NCI-H526 (cell line): ENCODE measurements around the gene CENPS.
"Not testable (repeated sequence)": the region's sequence is repeated elsewhere in the genome, so short reads cannot be mapped to it uniquely, and the experiment has no call there.

Experiments used
- DNase-seq, 2 experiments: peaks; one replicate each; lab custom pipeline; 2025; lab: John Stamatoyannopoulos, UW

Gene CENPS

DNA sequence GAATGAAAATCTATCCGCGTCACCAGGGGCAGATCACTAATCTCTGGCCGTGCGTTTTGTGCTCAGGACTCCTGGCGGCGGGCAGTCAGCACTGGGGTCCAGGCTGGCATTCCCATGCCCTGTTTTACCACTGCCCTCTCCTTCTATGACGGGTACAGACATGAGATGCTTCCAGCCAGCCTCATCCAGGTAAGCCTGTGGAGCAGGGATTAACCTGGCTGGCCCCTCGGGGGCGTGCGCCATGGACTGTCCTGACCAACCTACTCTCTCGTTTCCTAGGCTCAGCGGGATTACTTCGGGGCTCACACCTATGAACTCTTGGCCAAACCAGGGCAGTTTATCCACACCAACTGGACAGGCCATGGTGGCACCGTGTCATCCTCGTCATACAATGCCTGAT, 10.9 kb upstream of the CENPS start:
- DNase-seq, result no peak

DNA sequence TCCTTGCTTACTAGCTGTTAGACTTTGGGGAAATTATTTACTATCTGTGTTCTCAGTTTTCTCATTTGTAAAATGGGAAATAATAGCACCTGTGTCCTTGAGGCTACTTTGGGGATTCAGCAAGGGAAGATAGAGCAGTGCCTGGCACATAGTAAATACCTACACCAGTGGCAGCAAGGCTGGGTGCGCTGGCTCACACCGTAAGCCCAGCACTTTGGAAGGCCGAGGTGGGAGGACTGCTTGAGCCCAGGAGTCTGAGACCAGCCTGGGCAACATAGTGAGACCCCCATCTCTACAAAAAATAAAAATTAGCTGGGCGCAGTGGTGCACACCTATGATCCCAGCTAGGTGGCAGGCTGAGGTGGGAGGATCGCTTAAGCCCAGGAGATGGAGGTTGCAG, 8.6 kb upstream of the CENPS start:
- no peak for DNase-seq

DNA sequence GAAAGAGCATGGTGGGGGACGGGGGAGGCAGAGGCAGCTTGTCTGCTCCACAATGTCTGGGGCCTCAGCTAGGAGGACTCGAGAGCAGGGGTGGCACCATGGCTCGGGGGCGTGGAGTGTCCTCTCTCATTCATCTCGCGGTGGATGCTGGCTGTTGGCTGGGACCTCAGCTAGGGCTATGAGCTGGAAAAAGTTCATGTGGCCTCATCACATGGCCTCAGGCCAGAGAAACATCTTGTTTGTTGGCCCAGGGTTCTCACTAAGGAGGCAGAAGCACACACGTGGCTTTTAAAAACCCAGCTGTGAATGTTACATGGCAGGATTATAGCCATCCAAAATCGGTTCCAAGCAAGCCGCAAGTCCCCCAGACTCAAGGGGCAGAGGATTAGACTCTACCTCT, 6.2 kb upstream of the CENPS start:
- DNase-seq, result no peak

DNA sequence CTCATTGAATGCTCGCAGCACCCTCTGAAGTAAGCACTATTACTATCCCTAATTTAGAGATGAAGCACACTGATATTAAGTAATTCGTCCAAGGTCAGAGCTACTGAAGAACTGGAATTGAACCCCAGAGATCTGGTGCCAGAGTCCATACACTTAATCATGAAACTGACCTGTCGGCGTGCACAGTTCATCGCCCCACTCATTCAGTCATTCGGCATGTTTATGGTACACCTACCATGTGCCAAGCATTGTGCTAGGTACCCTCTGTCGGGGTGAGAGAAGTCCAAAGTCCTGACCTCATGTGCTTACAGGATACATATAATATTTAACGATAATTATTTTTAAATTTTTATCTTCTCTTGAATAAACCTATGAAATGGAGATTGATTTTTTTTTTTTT, 5.6 kb upstream of the CENPS start:
- DNase-seq, result no peak

DNA sequence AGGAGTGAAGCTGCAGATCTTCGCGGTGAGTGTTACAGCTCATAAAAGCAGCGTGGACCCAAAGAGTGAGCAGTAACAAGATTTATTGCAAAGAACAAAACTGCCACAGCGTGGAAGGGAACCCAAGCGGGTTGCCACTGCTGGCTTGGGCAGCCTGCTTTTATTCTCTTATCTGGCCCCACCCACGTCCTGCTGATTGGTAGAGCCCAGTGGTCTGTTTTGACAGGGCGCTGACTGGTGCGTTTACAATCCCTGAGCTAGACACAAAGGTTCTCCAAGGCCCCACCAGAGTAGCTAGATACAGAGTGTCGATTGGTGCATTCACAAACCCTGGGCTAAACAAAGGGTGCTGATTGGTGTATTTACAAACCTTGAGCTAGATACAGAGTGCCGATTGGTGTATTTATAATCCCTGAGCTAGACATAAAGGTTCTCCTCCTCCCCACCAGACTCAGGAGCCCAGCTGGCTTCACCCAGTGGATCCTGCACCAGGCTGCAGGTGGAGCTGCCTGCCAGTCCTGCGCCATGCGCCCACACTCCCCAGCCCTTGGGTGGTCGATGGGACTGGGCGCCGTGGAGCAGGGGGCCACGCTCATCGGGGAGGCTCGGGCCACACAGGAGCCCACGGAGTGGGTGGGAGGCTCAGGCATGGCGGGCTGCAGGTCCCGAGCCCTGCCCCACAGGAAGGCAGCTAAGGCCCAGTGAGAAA, 4.3 kb upstream of the CENPS start:
- not testable (repeated sequence) for DNase-seq

DNA sequence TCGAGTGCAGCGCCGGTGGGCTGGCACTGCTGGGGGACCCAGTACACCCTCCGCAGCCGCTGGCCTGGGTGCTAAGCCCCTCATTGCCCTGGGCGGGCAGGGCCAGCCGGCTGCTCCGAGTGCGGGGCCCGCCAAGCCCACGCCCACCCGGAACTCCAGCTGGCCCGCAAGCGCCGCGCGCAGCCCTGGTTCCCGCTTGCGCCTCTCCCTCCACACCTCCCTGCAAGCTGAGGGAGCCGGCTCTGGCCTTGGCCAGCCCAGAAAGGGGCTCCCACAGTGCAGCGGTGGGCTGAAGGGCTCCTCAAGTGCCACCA, 3.7 kb upstream of the CENPS start:
- not testable (repeated sequence) for DNase-seq

DNA sequence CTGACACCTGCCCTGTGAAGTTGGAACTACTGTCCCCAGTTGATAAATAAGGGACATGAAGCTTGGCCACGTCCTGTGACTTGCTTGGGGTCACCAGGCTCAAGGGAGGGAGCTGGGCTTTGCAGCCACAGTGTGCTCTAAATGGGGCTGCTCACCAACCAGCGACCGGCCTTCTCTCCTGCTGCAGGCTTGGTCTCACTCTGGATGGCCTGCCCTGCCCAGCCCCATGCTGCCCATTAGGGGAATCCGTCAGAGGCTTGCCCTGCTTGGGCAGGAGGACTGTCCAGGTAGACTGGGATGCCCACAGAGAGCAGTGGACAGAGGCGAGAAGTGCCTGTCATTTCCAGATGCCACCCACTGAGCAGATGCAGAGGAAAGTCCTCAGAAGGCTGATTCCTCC, 1.2 kb upstream of the CENPS start:
- DNase-seq, result no peak

DNA sequence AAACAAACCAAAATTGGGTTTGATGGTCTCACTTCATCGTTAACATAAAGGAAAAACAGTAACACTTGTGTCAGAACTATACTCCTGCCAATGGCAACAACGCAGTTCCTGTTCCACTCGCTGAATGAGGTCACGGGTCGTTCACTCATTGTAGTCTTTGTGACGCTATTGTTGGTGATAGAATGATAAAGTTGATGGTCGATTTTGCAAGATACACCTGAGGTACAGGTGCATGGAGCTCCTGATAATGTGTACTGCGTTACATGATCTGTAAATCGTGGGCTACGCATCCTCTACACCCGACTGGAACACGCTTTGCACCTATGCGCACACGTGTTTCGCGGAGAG, 391 bp upstream of the CENPS start:
- no peak for DNase-seq

DNA sequence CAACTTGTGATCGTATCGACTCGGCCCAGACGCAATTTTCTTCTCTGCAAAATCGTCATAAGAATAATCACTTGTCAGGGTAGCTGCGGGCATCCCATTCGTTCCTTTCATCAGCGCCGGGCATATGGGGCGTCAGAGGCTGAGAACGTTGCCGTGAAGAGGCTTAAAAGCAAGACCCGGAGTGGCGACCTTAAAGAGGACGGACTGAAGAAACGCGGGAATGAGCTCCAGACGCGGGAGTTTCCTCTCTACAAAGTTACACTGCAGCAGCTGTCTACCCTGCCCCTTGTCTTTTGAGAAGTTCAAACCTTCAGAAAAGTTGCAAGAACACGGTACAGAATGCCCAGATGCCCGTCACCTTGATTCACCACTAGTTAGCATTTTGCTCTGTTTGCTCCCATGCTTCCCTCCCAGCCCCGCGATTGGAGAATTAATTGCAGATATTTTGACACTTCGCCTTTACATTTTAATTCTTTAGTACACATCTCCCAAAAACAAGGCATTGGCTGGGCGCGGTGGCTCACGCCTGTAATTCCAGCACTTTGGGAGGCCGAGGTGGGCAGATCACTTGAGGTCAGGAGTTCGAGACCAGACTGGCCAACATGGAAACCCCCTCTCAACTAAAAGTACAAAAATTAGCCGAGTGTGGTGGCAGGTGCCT, 967 bp downstream of the CENPS start:
- no peak for DNase-seq

DNA sequence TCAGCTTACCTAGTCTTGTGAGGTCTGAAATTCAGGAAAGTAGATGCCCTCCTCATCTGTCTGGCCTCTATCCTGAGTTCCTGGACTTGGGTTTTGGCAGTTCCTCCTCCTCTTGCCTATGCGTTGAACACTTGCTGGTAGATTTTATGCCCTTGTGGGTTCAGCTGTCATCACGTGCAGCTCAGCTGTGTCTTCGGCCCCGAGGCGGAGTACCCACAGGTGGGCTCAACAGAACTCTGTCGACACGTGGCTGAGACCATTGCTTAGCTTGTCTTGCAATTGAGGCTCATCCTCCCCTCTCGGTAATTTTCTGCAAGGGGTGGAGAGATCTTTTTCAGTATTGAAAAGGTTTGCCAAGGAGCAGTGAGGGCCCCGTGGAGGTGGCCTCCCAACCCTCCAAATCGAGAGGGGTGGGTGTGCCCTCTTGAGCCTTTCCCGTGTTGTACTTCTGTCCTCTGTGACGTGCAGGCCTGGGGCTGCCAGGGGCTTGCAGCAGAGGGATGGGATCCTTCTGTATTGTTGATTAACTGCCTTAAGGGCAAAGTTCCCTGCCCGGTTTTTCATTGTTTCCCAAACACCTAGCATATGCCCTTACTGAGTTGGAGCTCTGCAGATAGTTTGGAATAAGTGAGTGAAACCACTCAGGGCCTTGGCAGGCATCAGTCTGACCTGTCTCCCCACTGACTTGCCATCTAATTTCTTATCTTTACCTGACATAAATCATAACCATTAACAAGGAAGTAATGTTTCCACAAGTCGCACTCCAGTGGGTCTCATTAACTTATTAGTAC, 2.9 kb downstream of the CENPS start:
- no peak for DNase-seq

DNA sequence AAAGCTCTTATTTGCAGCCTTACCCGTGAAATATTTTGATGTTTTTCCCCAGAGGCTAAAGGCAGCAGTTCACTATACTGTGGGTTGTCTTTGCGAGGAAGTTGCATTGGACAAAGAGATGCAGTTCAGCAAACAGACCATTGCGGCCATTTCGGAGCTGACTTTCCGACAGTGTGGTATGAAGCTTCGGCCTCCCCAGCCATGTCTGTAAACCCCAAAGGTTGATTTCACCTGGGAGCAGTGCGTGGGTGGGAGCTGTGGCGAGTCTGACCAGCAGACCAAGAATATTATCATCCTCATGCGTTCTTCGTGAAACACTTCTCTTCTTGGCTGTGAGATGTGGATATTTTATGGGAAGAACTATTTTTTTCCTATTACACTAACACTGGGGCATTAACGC, 3.6 kb downstream of the CENPS start:
- DNase-seq, result no peak

DNA sequence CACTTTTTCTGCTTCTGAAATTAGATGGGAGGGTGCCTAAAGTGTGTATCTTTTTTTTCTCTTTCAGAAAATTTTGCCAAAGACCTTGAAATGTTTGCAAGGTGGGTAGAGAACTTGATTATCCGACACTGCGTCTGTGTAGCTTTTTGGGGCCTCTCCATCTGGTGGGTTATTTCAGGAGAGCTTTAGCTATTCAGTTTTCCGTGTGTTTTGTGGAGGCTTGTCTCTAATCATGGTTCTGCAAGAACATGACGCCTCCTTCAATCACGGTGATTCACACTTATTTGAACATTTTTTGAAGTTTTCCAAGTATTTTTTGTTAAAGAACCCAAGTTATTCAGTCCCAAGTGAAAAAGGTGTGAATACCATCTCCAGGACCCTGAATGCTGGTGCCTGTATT, 4.4 kb downstream of the CENPS start:
- DNase-seq, result no peak

DNA sequence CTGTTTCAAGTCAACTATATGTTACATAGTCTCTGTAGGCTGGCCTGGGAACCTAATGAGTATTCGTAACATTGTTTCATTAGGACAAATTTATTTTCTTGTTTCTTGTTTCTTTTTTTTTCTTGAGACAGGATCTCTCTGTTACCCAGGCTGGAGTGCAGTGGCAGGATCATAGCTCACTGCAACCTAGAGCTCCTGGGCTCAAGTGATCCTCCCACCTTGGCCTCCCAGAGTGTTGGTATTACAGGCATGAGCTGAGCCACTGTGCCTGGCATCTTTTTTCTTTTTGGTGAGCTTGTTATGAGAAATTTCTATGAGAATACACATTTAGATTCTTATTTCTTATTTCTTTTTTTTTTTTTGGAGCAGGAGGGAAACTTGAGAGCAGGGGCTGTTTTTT, 6.8 kb downstream of the CENPS start:
- no peak for DNase-seq

DNA sequence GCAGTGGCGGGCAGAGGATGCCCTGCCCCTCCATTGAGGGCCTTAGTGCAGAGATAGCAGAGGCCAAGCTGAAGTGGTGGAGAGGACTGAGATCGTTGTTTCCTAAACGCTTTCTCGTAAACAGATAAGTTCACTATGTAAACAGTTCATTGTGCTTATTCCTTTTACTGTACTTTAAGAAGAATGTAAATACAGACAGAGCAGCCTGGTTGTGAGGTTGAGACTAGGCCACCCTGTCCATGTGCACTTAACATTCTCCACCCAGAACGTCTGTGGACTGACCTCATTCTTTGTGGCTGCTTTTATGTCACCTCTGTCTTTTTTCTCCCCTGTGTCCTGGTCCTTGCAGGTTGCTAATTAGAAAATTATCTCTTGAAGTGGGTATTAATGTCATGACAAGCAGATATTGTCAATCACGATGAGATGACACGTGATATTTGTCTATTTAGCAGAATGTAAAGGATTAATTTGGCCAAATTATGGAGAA, 8.5 kb downstream of the CENPS start:
- DNase-seq, result no peak

DNA sequence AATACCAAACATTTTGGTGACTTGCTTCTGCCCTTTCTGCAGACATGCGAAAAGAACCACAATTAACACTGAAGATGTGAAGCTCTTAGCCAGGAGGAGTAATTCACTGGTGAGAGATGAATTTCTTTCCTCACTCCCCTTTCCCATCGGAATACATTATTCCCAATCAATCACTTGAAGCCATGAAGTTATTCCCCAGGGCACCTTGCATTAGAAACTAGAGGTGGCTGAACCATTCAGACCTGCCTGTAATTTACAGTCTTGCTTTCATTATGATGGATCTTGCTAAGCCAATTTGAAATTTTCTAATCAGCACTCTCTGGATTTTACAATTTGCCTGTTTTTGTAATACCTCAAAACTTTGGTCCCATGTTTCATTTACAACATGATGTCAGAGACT, 10.1 kb downstream of the CENPS start:
- DNase-seq, result no peak

DNA sequence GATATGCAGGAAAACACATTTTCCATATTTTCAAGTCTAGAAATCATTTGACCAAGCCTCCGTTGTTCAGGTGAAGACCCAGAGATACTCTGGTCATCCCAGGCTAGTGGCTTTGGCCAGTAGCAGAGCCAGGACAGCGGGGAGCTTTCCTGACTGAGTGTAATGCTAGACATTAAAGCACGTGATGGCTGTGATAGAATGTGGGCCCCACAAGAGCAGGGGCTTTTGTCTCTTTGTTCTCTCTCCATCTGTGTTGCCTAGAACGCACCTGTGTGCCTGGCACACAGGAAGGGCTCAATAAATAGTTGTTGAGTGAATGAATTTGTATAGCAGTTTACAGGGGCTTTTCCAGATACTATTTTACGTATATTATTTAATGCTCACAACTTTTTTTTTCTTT, 10.6 kb downstream of the CENPS start:
- no peak for DNase-seq

DNA sequence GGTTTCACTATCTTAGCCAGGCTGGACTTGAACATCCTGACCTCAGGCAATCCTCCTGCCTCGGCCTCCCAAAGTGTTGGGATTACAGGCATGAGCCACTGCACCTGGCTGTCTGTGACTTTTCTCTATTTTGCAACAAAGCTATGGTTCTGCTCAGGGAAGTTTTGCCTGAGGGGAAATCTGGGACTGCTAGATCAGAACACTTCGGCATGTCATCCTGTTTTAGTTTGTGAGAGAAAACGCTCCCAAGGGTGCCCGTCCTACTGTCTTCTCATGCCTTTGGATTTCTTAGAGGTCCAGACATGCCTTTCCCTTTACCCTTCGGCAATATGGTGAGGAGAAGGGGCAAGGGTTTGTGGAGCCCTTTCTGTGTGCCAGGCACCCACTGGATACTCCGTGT, 14.0 kb downstream of the CENPS start:
- no peak for DNase-seq

DNA sequence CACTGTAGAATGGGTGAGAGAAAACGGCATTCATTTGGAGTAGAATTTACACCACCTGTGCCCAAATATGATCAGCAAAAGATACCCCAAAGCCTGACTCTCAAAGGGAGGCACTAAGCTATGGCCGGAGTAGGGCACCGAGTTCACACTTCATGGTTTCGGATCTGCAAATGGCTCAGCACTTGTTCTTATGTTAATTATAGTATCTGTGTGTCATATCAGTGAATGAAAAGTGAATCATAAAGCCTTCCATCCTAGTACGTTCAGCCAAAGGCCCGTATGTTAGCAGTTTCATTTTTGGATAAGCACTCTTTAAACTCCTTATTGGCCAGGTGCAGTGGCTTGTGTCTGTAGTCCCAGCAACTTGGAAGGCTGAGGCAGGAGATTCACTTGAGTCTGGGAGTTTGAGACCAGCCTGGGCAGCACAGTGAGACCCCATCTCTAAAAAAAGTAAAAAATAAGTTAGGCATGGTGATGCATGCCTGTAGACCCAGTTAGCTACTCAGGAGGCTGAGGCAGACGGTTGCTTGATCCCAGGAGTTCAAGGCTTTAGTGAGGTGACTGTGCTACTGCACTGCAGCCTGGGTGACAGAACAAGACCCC, 14.7 kb downstream of the CENPS start:
- DNase-seq, result no peak

DNA sequence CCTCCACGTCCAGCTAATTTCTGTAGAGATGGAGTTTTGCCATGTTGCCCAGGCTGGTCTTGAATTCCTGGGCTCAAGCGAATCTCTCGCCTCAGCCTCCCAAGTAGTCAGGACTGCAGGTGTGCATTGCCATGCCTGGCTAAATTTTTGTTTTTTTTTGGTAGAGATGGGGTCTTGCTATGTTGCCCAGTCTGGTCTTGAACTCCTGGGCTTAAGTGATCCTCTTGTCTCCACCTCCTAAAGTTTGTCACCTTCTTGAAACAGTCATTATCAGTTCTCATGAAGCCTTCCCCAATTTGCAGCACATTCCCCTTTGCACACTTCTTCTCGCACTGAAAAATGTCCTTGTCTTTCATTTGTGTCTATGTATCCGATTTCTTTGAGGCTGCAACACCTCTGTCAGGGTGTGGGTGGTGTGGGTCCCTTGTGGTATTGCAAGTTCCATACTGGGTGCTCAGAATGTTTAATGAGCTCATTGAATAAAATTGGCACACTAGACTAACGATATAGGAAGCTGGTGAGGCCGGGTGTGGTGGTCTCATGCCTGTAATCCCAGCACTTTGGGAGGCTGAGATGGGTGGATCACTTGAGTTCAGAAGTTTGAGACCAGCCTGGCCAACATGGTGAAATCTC, 16.7 kb downstream of the CENPS start:
- no peak for DNase-seq

DNA sequence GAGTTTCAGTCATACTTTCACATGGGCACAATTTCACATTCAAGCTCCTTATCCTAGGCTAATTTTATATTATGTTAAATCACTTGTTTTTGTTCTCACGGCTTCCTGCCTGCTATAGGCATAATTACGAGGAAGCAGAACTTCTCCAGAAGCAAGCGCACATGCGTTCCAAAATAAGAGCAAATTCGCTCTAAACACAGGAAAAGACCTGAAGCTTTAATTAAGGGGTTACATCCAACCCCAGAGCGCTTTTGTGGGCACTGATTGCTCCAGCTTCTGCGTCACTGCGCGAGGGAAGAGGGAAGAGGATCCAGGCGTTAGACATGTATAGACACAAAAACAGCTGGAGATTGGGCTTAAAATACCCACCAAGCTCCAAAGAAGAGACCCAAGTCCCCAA, 19.5 kb downstream of the CENPS start, which contains the start of gene CORT:
CORT (plus strand) TSS at position 281 of the 400 bp plus-strand sequence. CDS start 193 bp downstream, outside the sequence.
- no peak for DNase-seq

DNA sequence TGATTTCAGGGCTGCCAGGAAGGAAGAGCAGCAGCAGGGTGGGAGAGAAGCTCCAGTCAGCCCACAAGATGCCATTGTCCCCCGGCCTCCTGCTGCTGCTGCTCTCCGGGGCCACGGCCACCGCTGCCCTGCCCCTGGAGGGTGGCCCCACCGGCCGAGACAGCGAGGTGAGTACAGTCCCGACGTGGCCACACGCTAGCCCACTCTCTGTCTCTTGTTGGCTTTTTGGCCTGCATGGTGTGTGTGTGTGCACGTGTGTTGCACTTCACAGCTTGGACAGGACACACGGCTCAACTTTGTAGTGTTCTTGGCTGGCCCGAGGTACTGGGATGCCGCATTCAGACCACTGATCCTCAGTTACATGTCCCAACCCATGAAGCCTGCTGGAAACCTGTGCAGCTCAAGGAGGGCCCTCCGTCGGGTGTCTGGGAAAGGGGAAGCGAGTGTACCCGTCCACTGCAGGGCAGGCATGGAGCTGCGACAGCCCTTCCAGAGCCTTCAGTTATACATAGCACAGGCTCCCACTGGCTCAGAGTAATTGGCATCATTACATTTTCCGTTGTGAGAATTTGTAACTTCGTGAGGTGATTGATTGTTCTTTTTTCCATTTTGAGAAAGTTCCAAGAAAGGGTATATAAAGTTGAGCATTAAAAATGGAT, 20.1 kb downstream of the CENPS start:
- no peak for DNase-seq

DNA sequence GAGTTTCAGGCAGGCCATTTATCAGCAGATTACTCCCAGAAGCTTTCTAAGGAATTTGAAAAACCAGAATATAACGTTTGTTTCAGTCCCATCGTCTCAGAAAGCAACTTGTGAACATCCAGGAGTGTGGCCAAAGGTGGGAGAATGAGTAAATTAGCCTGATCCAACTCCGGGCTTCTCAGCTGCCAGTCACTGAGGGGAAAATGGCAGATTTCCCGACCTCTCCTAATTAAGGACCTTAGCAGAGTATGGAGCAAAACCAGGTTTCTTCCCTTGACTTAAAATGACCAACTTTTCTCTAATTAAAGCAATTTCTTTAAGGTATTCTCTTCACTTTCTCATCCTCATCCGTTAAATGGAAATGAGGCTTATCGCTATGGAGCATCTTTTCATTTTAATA, 20.6 kb downstream of the CENPS start:
- DNase-seq, result no peak
